Measurements from ENCODE around the gene SPATA3. TPM values are rescaled to one million over a fixed set of nuclear protein-coding genes. Genes with fewer than 3 reads are reported as not detected.
"Not testable (repeated sequence)": the region's sequence is repeated elsewhere in the genome, so short reads cannot be mapped to it uniquely, and the experiment has no call there.

Gene SPATA3
- polyA plus RNA-seq, 6 donors from 2014 or later, result not detected

- DNase-seq (no peak), ATAC-seq (ENCODE audit: low read depth in 2 of 2) (peak; percentile 49 to 67)
- Mint-ChIP-seq H3K4me1 (peaks cover 11 to 14% (median 12%) of the 10 kb centered on the region in 3 donors), H3K9me3 (peaks cover 0 to 5% (median 0%) of the 10 kb centered on the region in 7 donors), H3K27me3 (peaks cover 58 to 68% (median 65%) of the 10 kb centered on the region in 3 donors), H3K27ac (peak overlapping the region in 3 of 6 donors; percentile 1 to 56 (median 45)), H3K4me3 (peak overlapping the region; percentile 26 to 89 (median 80)), H3K36me3 (peaks cover 4 to 7% of the 10 kb centered on the region in 2 donors)
These were observed 38.8 kb upstream of the SPATA3 start for GRCh38 chr2:230956827-230957755.

DNA sequence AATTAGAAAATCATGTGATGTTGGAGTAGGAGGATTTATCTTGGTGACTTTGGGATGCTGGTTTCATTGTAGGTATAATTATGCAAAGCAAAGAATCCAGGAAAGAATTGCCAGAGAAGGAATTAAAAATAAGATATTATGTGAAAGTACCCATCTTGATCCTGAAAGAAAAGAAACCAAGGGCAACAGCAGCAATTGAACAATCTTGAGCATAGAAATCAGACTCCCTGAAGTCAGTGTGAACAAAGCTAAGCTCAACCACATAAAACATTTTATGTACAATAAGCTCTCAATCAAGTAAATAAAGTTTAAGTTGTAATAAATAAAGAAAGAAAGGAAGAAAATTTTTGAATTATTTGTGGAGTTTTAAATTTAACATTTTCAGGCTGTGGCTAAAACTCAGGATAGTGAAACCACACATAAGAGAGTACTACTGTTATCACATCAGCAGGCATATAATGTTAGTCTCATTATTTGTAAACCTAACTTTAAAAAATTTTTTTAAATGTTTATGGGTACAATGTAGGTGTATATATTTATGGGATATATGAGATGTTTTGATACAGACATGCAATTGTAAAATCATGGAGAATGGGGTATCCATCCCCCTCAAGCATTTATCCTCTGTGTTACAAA, 38.0 kb upstream of the SPATA3 start:
- peak overlapping the region in 7 of 8 donors; percentile 6 to 89 (median 77) for H3K4me3 Mint-ChIP-seq
- peaks cover 0 to 5% (median 0%) of the 10 kb centered on the region in 7 donors for H3K9me3 Mint-ChIP-seq
- peaks cover 62 to 73% (median 64%) of the 10 kb centered on the region in 3 donors for H3K27me3 Mint-ChIP-seq
- no peak for DNase-seq
- no peak for ATAC-seq (ENCODE audit: low read depth in 2 of 2)
- peaks cover 6% of the 10 kb centered on the region in 2 donors for H3K36me3 Mint-ChIP-seq
- H3K27ac Mint-ChIP-seq, result peak overlapping the region in 1 of 6 donors; percentile 56
- peaks cover 11 to 14% (median 12%) of the 10 kb centered on the region in 3 donors for H3K4me1 Mint-ChIP-seq

DNA sequence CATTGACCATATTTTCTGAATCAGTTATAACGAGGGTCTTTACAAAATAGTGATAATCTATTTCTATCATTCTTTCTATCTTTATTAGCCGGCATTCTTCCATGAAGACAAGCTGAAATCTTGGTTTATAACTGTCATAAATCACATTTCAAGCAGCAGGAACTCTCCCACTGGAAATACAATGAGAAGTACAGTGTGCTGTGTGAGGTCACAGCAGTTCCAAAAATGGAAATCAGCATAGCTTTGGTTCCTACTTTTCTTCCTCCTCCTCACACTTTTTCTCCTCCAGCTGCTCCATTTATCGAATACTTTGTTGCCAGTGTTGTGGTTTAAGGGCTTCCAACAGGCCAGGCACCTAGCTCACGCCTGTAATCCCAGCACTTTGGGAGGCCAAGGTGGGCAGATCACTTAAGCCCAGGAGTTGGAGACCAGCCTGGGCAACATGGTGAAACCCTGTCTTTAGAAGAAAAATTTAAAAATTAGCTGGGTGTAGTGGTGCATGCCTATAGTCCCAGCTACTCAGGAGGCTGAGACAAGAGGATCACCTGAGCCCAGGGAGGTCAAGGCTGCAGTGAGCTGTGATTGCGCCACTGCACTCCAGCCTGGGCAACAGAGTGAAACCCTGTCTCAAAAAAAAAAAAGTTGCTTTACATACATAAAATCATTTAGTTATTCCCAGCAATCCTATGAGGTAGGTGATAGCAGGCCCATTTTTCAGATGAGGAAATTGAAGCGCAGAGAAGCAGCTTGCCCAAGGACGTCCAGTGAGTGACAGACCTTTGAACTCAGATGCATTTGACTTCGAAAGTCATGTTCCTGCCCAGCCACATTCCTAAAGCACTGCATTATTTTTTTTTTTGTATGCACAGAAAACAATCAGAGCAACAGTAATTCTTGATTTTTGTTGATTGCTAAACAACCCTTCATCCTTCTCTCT, 36.8 kb upstream of the SPATA3 start:
- ATAC-seq (ENCODE audit: low read depth in 2 of 2) (no peak), DNase-seq (no peak)
- Mint-ChIP-seq H3K4me3 (peak overlapping the region in 2 of 8 donors; percentile 1 to 69), H3K4me1 (peaks cover 11 to 14% (median 12%) of the 10 kb centered on the region in 3 donors), H3K9me3 (peaks cover 0 to 12% (median 1%) of the 10 kb centered on the region in 7 donors), H3K27ac (no peak overlapping the region), H3K27me3 (peaks cover 57 to 81% (median 64%) of the 10 kb centered on the region in 3 donors), H3K36me3 (peaks cover 0 to 9% of the 10 kb centered on the region in 2 donors)

- Mint-ChIP-seq H3K27me3 (peaks cover 52 to 73% (median 58%) of the 10 kb centered on the region in 3 donors), H3K27ac (no peak overlapping the region), H3K9me3 (peaks cover 0 to 12% (median 1%) of the 10 kb centered on the region in 7 donors), H3K36me3 (peaks cover 0 to 9% of the 10 kb centered on the region in 2 donors), H3K4me3 (no peak overlapping the region), H3K4me1 (peaks cover 11 to 14% (median 12%) of the 10 kb centered on the region in 3 donors)
- ATAC-seq (ENCODE audit: low read depth in 2 of 2), result no peak
- no peak for DNase-seq
These were observed 35.9 kb upstream of the SPATA3 start for GRCh38 chr2:230960026-230960425.

- peaks cover 11 to 14% (median 12%) of the 10 kb centered on the region in 3 donors for H3K4me1 Mint-ChIP-seq
- peaks cover 0 to 9% of the 10 kb centered on the region in 2 donors for H3K36me3 Mint-ChIP-seq
- H3K4me3 Mint-ChIP-seq, result no peak overlapping the region
- no peak for DNase-seq
- ATAC-seq (ENCODE audit: low read depth in 2 of 2), result no peak
- peaks cover 0 to 12% (median 1%) of the 10 kb centered on the region in 7 donors for H3K9me3 Mint-ChIP-seq
- peaks cover 47 to 66% (median 53%) of the 10 kb centered on the region in 3 donors for H3K27me3 Mint-ChIP-seq
- H3K27ac Mint-ChIP-seq, result no peak overlapping the region
These were observed 34.8 kb upstream of the SPATA3 start for GRCh38 chr2:230961091-230961491.

DNA sequence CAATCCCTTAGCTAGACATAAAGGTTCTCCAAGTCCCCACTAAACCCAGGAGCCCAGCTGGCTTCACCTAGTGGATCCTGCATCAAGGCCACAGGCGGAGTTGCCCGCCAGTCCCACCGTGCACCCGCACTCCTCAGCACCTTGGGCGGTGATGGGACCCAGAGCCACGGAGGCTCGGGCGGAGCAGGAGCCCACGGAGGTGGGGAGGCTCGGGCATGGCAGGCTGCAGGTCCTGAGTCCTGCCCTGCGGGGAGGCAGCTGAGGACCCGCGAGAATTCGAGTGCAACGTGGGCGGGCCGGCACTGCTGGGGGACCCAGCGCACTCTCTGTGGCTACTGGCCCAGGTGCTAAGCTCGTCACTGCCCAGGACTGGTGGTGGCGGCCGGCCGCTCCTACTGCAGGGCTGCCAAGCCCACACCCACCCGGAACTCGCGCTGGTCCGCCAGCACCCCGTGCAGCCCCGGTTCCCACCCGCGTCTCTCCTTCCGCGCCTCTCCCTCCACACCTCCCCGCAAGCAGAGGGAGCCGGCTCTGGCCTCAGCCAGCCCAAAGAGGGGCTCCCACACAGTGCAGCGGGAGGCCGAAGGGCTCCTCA, 31.7 kb upstream of the SPATA3 start:
- Mint-ChIP-seq H3K27ac (no peak overlapping the region), H3K4me1 (no peaks in the 10 kb centered on the region), H3K4me3 (no peak overlapping the region), H3K9me3 (peaks cover 0 to 12% (median 1%) of the 10 kb centered on the region in 7 donors), H3K36me3 (peaks cover 0 to 9% of the 10 kb centered on the region in 2 donors), H3K27me3 (peaks cover 18 to 47% (median 30%) of the 10 kb centered on the region in 3 donors)
- DNase-seq, result no peak
- ATAC-seq (ENCODE audit: low read depth in 2 of 2), result no peak

GRCh38 chr2:230967113-230967512, 28.8 kb upstream of the SPATA3 start:
- peak overlapping the region in 1 of 8 donors; percentile 9 for H3K4me3 Mint-ChIP-seq

GRCh38 chr2:230968314-230968713, 27.6 kb upstream of the SPATA3 start:
- not testable (repeated sequence) for H3K27ac Mint-ChIP-seq; H3K9me3 Mint-ChIP-seq; H3K4me1 Mint-ChIP-seq; H3K4me3 Mint-ChIP-seq; DNase-seq; H3K36me3 Mint-ChIP-seq; ATAC-seq (ENCODE audit: low read depth in 2 of 2)
- H3K27me3 Mint-ChIP-seq, result peaks cover 0 to 14% (median 9%) of the 10 kb centered on the region in 3 donors

More at GRCh38 chr2:230967113-230967512, 28.8 kb upstream of the SPATA3 start:
- Mint-ChIP-seq H3K27me3 (peaks cover 0 to 26% (median 18%) of the 10 kb centered on the region in 3 donors), H3K4me1 (no peaks in the 10 kb centered on the region), H3K36me3 (peaks cover 0 to 9% of the 10 kb centered on the region in 2 donors), H3K9me3 (peaks cover 0 to 12% (median 1%) of the 10 kb centered on the region in 7 donors), H3K27ac (no peak overlapping the region)
- DNase-seq, result no peak
- no peak for ATAC-seq (ENCODE audit: low read depth in 2 of 2)

DNA sequence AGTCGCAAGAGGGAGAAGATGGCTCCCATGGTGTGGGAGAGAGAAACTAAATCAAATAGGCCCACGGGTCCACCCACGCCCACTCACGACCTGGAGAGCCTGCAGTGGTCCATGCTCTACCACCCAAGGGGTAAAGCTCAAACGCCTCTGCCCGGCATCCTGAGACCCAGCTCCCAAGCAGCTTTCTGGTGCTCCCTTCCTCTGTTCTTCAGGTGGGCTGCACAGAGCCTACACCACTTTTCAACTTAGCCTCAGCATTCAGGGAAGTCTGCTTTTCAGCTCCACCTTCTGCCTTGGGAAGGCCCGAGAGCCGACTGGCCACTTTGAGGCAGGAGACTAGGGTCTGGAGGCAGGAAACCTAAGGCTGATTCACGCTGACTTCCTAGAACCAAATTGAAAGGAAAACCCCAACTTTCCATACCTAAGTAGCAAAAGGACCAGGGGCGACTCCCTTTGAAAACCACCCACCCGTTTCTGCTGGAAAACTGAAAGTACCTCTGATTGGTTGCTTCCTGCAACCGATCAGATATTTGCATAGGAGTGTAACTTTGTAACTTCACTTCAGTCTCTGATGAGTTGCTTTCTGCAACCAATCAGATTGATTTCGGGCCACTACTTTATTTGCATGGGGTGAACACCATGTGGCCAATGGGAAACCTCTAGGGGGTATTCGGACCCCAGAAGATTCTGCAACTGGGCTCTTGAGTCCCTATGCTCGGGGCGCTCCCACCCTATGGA, 26.8 kb upstream of the SPATA3 start:
- Mint-ChIP-seq H3K9me3 (peaks cover 0 to 2% (median 0%) of the 10 kb centered on the region in 7 donors), H3K4me3 (no peak overlapping the region), H3K27me3 (peaks cover 0 to 10% (median 7%) of the 10 kb centered on the region in 3 donors), H3K36me3 (no peaks in the 10 kb centered on the region), H3K4me1 (peaks cover 0 to 4% (median 3%) of the 10 kb centered on the region in 3 donors), H3K27ac (peak overlapping the region in 1 of 6 donors; percentile 47)
- ATAC-seq (ENCODE audit: low read depth in 2 of 2), result no peak
- DNase-seq, result no peak

DNA sequence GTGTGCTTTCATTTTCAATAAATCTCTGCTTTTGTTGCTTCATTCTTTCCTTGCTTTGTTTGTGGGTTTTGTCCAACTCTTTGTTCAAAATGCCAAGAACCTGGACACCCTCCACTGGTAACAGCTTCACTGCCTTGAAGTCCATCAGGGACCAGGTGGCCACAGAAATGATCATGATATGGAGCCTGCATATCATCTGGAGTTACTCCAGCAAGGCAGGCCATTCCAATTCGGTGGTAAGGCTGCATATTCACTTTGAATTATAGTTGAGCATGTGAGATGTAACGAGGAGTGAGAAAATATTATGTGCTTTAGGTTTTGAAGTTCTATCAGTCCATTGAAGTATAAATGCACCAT, 26.3 kb upstream of the SPATA3 start:
- ATAC-seq (ENCODE audit: low read depth in 2 of 2), result no peak

DNA sequence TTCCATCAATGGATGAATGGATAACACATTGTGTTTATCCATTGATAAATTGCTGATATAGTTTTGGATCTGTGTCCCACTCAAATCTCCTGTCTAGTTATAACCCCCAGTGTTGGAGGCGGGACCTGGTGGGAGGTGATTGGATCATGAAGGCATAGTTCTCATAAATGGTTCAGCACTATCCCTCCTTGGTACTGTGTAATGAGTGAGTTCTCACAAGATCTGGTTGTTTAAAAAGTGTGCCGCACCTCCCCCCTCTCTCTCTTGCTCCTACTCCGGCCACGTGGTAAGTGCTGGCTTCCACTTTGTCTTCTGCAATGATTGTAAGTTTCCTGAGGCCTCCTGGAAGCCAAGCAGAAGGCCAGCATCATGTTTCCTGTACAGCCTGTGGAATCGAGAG, 23.9 kb upstream of the SPATA3 start:
- peaks cover 16 to 29% (median 26%) of the 10 kb centered on the region in 3 donors for H3K27me3 Mint-ChIP-seq
- no peak overlapping the region for H3K4me3 Mint-ChIP-seq
- DNase-seq (no peak), ATAC-seq (ENCODE audit: low read depth in 2 of 2) (no peak)
- H3K4me1 Mint-ChIP-seq, result peaks cover 0 to 6% (median 3%) of the 10 kb centered on the region in 3 donors
- no peaks in the 10 kb centered on the region for H3K36me3 Mint-ChIP-seq
- peaks cover 0 to 2% (median 0%) of the 10 kb centered on the region in 7 donors for H3K9me3 Mint-ChIP-seq
- H3K27ac Mint-ChIP-seq, result no peak overlapping the region

More for the DNA sequence above, 26.3 kb upstream of the SPATA3 start:
- no peak overlapping the region for H3K4me3 Mint-ChIP-seq
- peaks cover 0 to 14% (median 11%) of the 10 kb centered on the region in 3 donors for H3K27me3 Mint-ChIP-seq
- DNase-seq, result no peak
- H3K36me3 Mint-ChIP-seq, result no peaks in the 10 kb centered on the region
- peaks cover 0 to 6% (median 3%) of the 10 kb centered on the region in 3 donors for H3K4me1 Mint-ChIP-seq
- peak overlapping the region in 1 of 6 donors; percentile 47 for H3K27ac Mint-ChIP-seq
- H3K9me3 Mint-ChIP-seq, result peaks cover 0 to 2% (median 0%) of the 10 kb centered on the region in 7 donors
